ENCODE data around the gene KRT75.

The KRT75 gene

GRCh38 chr12:52401926-52402325, 32.2 kb downstream of the KRT75 start:
- Histone ChIP-seq H2AFZ (ENCODE audit: low read length) (no peak overlapping the region), H3K9me2 (replicated peaks; ENCODE audit: low read depth, low read length) (no peaks in the 10 kb centered on the region), H3K4me1 (ENCODE audit: insufficient read depth, low read length, poor library complexity, severe bottlenecking) (no peaks in the 10 kb centered on the region), H3F3A (ENCODE audit: low read depth) (no peaks in the 10 kb centered on the region), H4K20me1 (ENCODE audit: insufficient read depth, low read length, poor library complexity, severe bottlenecking) (no peaks in the 10 kb centered on the region), H3K79me2 (ENCODE audit: insufficient read depth, low read length) (no peaks in the 10 kb centered on the region), H3K9ac (ENCODE audit: low read depth, low read length, poor library complexity, severe bottlenecking) (no peak overlapping the region), H3K27me3 (ENCODE audit: insufficient read depth, low read length, poor library complexity, severe bottlenecking) (no peaks in the 10 kb centered on the region), H3K9me3 (ENCODE audit: insufficient read depth, low read depth, low read length) (no peaks in the 10 kb centered on the region), H3K4me3 (ENCODE audit: low read length, poor library complexity, severe bottlenecking) (no peak overlapping the region), H3K36me3 (ENCODE audit: insufficient read depth, low read length) (no peaks in the 10 kb centered on the region), H3K4me2 (ENCODE audit: low read depth, low read length, poor library complexity, severe bottlenecking) (no peak overlapping the region)
- no peak for TF ChIP-seq EZH2phosphoT487 (IDR thresholded peaks at IDR 0.05; ENCODE audit: borderline replicate concordance)
- TF ChIP-seq CTCF (conservative IDR thresholded peaks at IDR 0.05; ENCODE audit: low read length), result no peak

GRCh38 chr12:52401526-52401925, 32.6 kb downstream of the KRT75 start:
- no peak overlapping the region for H3K4me3 ChIP-seq (ENCODE audit: low read length, poor library complexity, severe bottlenecking)
- no peak overlapping the region for H2AFZ ChIP-seq (ENCODE audit: low read length)
- no peaks in the 10 kb centered on the region for H3K79me2 ChIP-seq (ENCODE audit: insufficient read depth, low read length)
- no peaks in the 10 kb centered on the region for H3K9me3 ChIP-seq (ENCODE audit: insufficient read depth, low read depth, low read length)
- H3K9me2 ChIP-seq (replicated peaks; ENCODE audit: low read depth, low read length), result no peaks in the 10 kb centered on the region
- H4K20me1 ChIP-seq (ENCODE audit: insufficient read depth, low read length, poor library complexity, severe bottlenecking), result no peaks in the 10 kb centered on the region
- TF ChIP-seq EZH2phosphoT487 (IDR thresholded peaks at IDR 0.05; ENCODE audit: borderline replicate concordance) (no peak), CTCF (conservative IDR thresholded peaks at IDR 0.05; ENCODE audit: low read length) (no peak)
- no peak overlapping the region for H3K4me2 ChIP-seq (ENCODE audit: low read depth, low read length, poor library complexity, severe bottlenecking)
- no peaks in the 10 kb centered on the region for H3K4me1 ChIP-seq (ENCODE audit: insufficient read depth, low read length, poor library complexity, severe bottlenecking)
- H3K9ac ChIP-seq (ENCODE audit: low read depth, low read length, poor library complexity, severe bottlenecking), result no peak overlapping the region
- no peaks in the 10 kb centered on the region for H3K27me3 ChIP-seq (ENCODE audit: insufficient read depth, low read length, poor library complexity, severe bottlenecking)
- no peaks in the 10 kb centered on the region for H3F3A ChIP-seq (ENCODE audit: low read depth)
- no peaks in the 10 kb centered on the region for H3K36me3 ChIP-seq (ENCODE audit: insufficient read depth, low read length)

- Histone ChIP-seq H3K9me3 (ENCODE audit: insufficient read depth, low read depth, low read length) (no peaks in the 10 kb centered on the region), H3K4me1 (ENCODE audit: insufficient read depth, low read length, poor library complexity, severe bottlenecking) (no peaks in the 10 kb centered on the region), H3K4me3 (ENCODE audit: low read length, poor library complexity, severe bottlenecking) (no peak overlapping the region), H3K9ac (ENCODE audit: low read depth, low read length, poor library complexity, severe bottlenecking) (no peak overlapping the region), H4K20me1 (ENCODE audit: insufficient read depth, low read length, poor library complexity, severe bottlenecking) (no peaks in the 10 kb centered on the region), H3K9me2 (replicated peaks; ENCODE audit: low read depth, low read length) (no peaks in the 10 kb centered on the region), H3K27me3 (ENCODE audit: insufficient read depth, low read length, poor library complexity, severe bottlenecking) (no peaks in the 10 kb centered on the region), H3F3A (ENCODE audit: low read depth) (no peaks in the 10 kb centered on the region), H2AFZ (ENCODE audit: low read length) (no peak overlapping the region), H3K36me3 (ENCODE audit: insufficient read depth, low read length) (no peaks in the 10 kb centered on the region), H3K79me2 (ENCODE audit: insufficient read depth, low read length) (no peaks in the 10 kb centered on the region), H3K4me2 (ENCODE audit: low read depth, low read length, poor library complexity, severe bottlenecking) (no peak overlapping the region)
- no peak for TF ChIP-seq EZH2phosphoT487 (IDR thresholded peaks at IDR 0.05; ENCODE audit: borderline replicate concordance)
- TF ChIP-seq CTCF (conservative IDR thresholded peaks at IDR 0.05; ENCODE audit: low read length), result no peak
Measured at GRCh38 chr12:52400906-52401305, 33.3 kb downstream of the KRT75 start.
